Measurements from ENCODE around the gene TMEM168.
"Not testable (repeated sequence)": the region's sequence is repeated elsewhere in the genome, so short reads cannot be mapped to it uniquely, and the experiment has no call there.

Gene TMEM168

GRCh38 chr7:112789817-112790585 lies at the start of gene TMEM168:
TMEM168 (minus strand) TSS chr7:112790393; CDS start chr7:112784825, 5,568 bp downstream.
- DNase-seq (ENCODE audit: low read depth): peak; percentile 45

GRCh38 chr7:112835928-112836327 lies 45.7 kb upstream of the TMEM168 start:
- not testable (repeated sequence) for DNase-seq (ENCODE audit: low read depth)

- no peak for DNase-seq (ENCODE audit: low read depth)
Observed at GRCh38 chr7:112833082-112833481, 42.9 kb upstream of the TMEM168 start.

- no peak for DNase-seq (ENCODE audit: low read depth)
Observed at GRCh38 chr7:112830769-112831168, 40.6 kb upstream of the TMEM168 start.

GRCh38 chr7:112828696-112829095 lies 38.5 kb upstream of the TMEM168 start:
- no peak for DNase-seq (ENCODE audit: low read depth)

GRCh38 chr7:112821345-112821744 lies 31.2 kb upstream of the TMEM168 start:
- DNase-seq (ENCODE audit: low read depth): no peak

GRCh38 chr7:112819536-112819935 lies 29.3 kb upstream of the TMEM168 start:
- no peak for DNase-seq (ENCODE audit: low read depth)

- DNase-seq (ENCODE audit: low read depth): no peak
Observed at GRCh38 chr7:112806156-112806555, 16.0 kb upstream of the TMEM168 start.

- DNase-seq (ENCODE audit: low read depth): no peak
Observed at GRCh38 chr7:112802406-112802805, 12.2 kb upstream of the TMEM168 start.

GRCh38 chr7:112800486-112800885 lies 10.3 kb upstream of the TMEM168 start:
- no peak for DNase-seq (ENCODE audit: low read depth)

GRCh38 chr7:112799448-112800120 lies 9.4 kb upstream of the TMEM168 start:
- no peak for DNase-seq (ENCODE audit: low read depth)

- no peak for DNase-seq (ENCODE audit: low read depth)
Observed at GRCh38 chr7:112798274-112799159, 8.3 kb upstream of the TMEM168 start.

GRCh38 chr7:112796552-112796951 lies 6.4 kb upstream of the TMEM168 start:
- DNase-seq (ENCODE audit: low read depth): not testable (repeated sequence)

GRCh38 chr7:112792441-112792840 lies 2.2 kb upstream of the TMEM168 start:
- no peak for DNase-seq (ENCODE audit: low read depth)

GRCh38 chr7:112791465-112792168 lies 1.4 kb upstream of the TMEM168 start:
- no peak for DNase-seq (ENCODE audit: low read depth)

- no peak for DNase-seq (ENCODE audit: low read depth)
Observed at GRCh38 chr7:112790586-112791003, 402 bp upstream of the TMEM168 start.

GRCh38 chr7:112789453-112789816 lies 758 bp downstream of the TMEM168 start:
- DNase-seq (ENCODE audit: low read depth): no peak

- no peak for DNase-seq (ENCODE audit: low read depth)
Observed at GRCh38 chr7:112788778-112789343, 1.3 kb downstream of the TMEM168 start.

- no peak for DNase-seq (ENCODE audit: low read depth)
Observed at GRCh38 chr7:112784603-112785002, 5.6 kb downstream of the TMEM168 start.

- no peak for DNase-seq (ENCODE audit: low read depth)
Observed at GRCh38 chr7:112782498-112782897, 7.7 kb downstream of the TMEM168 start.

GRCh38 chr7:112781558-112781957 lies 8.6 kb downstream of the TMEM168 start:
- no peak for DNase-seq (ENCODE audit: low read depth)

GRCh38 chr7:112781110-112781509 lies 9.1 kb downstream of the TMEM168 start:
- DNase-seq (ENCODE audit: low read depth): no peak

All from HS-5 (cell line).